Measurements from ENCODE around the gene GSTK1.
A peak's percentile ranks its signal among the peaks of the same experiment; 100 is the strongest.

Gene GSTK1

DNA sequence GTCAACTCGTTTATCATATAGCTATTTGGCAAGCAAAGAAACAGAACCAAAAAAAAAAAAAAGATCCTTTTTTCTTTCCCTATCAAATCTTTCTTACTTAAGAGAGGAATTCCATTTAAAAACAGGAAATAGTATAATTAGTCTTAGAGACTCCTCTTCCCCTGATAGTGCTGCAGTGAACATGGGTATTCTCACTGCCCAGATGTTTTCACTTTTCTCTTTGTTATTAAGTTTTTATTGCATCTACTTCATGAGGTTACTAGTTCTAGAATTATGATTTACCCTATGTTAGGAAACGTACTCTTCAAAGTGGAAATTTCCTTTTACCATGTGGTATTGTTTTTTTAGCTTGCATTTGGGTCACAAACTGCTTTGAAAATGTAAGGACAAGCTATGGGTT is 33.4 kb downstream of the GSTK1 start:
- peak overlapping the region; percentile 63 for H3K27ac ChIP-seq (ENCODE audit: low read depth, low read length)
- H3K4me3 ChIP-seq (ENCODE audit: low read depth, low read length), result no peak overlapping the region
- no peaks in the 10 kb centered on the region for H3K27me3 ChIP-seq (ENCODE audit: insufficient read depth, low read length)
- H3K79me2 ChIP-seq (ENCODE audit: control insufficient read depth, insufficient read depth, low read length, unreplicated experiment), result peaks cover 42% of the 10 kb centered on the region
- H2AFZ ChIP-seq (ENCODE audit: low read length, unreplicated experiment), result no peak overlapping the region
- peaks cover 55% of the 10 kb centered on the region for H3K36me3 ChIP-seq (ENCODE audit: insufficient read depth, low read length)
- peaks cover 13% of the 10 kb centered on the region for H3K4me1 ChIP-seq (ENCODE audit: control insufficient read depth, insufficient read depth, low read length, unreplicated experiment)

DNA sequence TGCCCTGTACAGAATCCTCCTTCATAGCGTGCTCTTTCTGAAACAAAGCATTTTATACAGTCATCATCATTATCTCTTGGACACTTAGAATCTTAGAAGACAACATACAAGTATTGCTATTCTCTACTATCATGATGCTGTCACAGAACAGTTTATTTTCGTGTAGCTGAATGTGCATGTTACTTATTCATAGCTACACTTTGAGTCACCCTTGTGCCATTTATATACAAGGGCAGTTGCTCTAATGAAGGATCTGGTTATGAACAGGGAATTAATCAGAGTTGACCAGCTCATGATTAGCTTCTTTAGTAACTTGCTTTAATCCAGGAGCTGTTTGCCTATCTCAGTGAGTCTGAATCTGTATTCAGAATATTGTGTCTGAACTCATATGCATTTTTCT is 36.1 kb downstream of the GSTK1 start:
- Histone ChIP-seq H3K27me3 (ENCODE audit: insufficient read depth, low read length) (no peaks in the 10 kb centered on the region), H2AFZ (ENCODE audit: low read length, unreplicated experiment) (no peak overlapping the region)

DNA sequence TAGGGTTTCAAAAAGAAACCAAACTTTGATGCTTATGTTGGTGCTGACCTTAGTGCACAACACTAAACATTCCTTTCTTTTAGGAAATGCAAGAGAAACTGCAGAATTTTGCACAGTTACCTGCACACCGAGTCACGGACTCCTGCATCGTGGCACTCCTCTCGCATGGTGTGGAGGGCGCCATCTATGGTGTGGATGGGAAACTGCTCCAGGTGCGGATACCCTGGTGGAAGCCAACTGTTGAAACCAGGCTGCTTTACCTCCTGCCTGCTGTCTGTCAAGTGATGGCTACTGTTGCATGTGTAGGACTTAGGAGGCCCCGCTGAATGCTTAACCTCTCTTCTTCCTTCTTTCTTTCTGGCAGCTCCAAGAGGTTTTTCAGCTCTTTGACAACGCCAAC is 36.6 kb downstream of the GSTK1 start:
- Histone ChIP-seq H3K4me1 (ENCODE audit: control insufficient read depth, insufficient read depth, low read length, unreplicated experiment) (peaks cover 13% of the 10 kb centered on the region), H2AFZ (ENCODE audit: low read length, unreplicated experiment) (no peak overlapping the region), H3K27ac (ENCODE audit: low read depth, low read length) (no peak overlapping the region), H3K79me2 (ENCODE audit: control insufficient read depth, insufficient read depth, low read length, unreplicated experiment) (peaks cover 26% of the 10 kb centered on the region), H3K36me3 (ENCODE audit: insufficient read depth, low read length) (peaks cover 43% of the 10 kb centered on the region), H3K27me3 (ENCODE audit: insufficient read depth, low read length) (no peaks in the 10 kb centered on the region), H3K4me3 (ENCODE audit: low read depth, low read length) (no peak overlapping the region)

More for the DNA sequence above, 36.1 kb downstream of the GSTK1 start:
- H3K79me2 ChIP-seq (ENCODE audit: control insufficient read depth, insufficient read depth, low read length, unreplicated experiment), result peaks cover 30% of the 10 kb centered on the region
- no peak overlapping the region for H3K4me3 ChIP-seq (ENCODE audit: low read depth, low read length)
- H3K4me1 ChIP-seq (ENCODE audit: control insufficient read depth, insufficient read depth, low read length, unreplicated experiment), result peaks cover 13% of the 10 kb centered on the region
- H3K36me3 ChIP-seq (ENCODE audit: insufficient read depth, low read length), result peaks cover 47% of the 10 kb centered on the region
- H3K27ac ChIP-seq (ENCODE audit: low read depth, low read length), result no peak overlapping the region

DNA sequence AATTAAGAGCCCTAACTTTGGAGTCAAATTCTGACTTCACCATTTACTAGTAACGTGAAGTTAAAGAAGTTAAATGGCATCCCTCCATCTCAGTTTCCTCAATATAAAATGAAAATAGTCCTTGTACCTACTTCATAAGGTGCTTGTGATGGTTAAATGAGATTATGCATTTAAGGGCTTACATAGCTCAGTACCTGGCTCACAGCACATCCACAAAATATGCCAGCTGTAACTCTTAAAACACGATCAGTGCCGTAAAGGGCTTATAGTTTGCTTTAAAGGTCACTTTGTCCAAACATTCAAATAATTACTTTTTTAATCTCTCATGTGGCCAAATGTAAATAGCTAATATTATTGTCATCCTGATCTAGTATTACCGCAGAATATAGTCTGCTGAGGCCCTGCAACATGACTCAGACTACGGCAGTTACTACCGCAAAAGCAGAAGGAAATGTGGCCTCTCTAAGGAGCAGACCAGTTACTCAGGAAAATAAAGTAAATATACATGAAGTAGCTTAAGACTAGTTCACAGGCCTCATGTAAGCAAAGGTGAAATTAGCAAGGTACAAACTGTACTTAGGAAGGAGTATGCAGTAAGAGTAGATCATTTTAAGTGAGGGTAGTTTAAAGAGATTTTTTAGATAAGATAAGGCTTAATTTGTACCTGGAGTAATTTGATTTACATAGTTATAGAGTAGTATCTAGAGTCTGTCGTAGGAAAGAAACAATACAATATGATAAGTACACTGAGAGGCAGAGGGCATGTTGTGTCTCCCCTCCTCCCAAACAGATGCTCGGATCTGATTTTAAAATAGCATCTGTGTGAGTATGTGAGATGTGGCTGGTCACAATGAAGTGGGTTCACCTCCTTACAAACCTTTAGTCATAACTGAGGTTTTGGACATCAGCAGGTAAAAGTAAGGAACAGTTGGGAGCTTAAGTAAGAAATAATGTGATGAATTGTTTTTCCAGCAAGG is 38.0 kb downstream of the GSTK1 start:
- peaks cover 3% of the 10 kb centered on the region for H3K4me1 ChIP-seq (ENCODE audit: control insufficient read depth, insufficient read depth, low read length, unreplicated experiment)
- no peak overlapping the region for H3K4me3 ChIP-seq (ENCODE audit: low read depth, low read length)
- H3K27me3 ChIP-seq (ENCODE audit: insufficient read depth, low read length), result no peaks in the 10 kb centered on the region
- H3K36me3 ChIP-seq (ENCODE audit: insufficient read depth, low read length), result peaks cover 36% of the 10 kb centered on the region
- H3K79me2 ChIP-seq (ENCODE audit: control insufficient read depth, insufficient read depth, low read length, unreplicated experiment), result peaks cover 14% of the 10 kb centered on the region
- H2AFZ ChIP-seq (ENCODE audit: low read length, unreplicated experiment), result no peak overlapping the region
- no peak overlapping the region for H3K27ac ChIP-seq (ENCODE audit: low read depth, low read length)

DNA sequence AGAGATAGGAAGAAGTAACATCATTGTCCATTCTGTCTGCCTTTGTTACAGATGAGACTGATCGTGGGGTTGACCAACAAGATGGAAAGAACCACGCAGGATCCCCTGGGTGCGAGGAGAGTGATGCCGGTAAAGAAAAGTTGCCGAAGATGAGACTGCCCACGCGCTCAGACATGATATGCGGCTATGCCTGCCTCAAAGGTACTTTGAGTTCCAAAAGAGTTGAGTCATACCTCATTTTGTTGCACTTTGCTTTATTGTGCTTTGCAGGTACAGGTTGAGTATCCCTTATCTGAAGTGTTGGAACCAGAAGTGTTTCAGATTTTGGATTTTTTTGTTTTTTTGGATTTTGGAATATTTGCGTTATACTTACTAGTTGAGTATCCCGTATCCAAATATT is 40.5 kb downstream of the GSTK1 start:
- H3K4me1 ChIP-seq (ENCODE audit: control insufficient read depth, insufficient read depth, low read length, unreplicated experiment), result no peaks in the 10 kb centered on the region
- H3K36me3 ChIP-seq (ENCODE audit: insufficient read depth, low read length), result peaks cover 39% of the 10 kb centered on the region
- no peak overlapping the region for H3K27ac ChIP-seq (ENCODE audit: low read depth, low read length)
- H3K27me3 ChIP-seq (ENCODE audit: insufficient read depth, low read length), result no peaks in the 10 kb centered on the region
- H3K79me2 ChIP-seq (ENCODE audit: control insufficient read depth, insufficient read depth, low read length, unreplicated experiment), result no peaks in the 10 kb centered on the region
- H3K4me3 ChIP-seq (ENCODE audit: low read depth, low read length), result no peak overlapping the region
- no peak overlapping the region for H2AFZ ChIP-seq (ENCODE audit: low read length, unreplicated experiment)

DNA sequence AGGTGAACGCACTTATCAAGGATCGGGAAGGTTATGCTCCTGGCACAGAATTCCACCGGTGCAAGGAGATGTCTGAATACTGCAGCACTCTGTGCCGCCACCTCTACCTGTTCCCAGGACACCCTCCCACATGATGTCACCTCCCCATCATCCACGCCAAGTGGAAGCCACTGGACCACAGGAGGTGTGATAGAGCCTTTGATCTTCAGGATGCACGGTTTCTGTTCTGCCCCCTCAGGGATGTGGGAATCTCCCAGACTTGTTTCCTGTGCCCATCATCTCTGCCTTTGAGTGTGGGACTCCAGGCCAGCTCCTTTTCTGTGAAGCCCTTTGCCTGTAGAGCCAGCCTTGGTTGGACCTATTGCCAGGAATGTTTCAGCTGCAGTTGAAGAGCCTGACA is 41.7 kb downstream of the GSTK1 start:
- H2AFZ ChIP-seq (ENCODE audit: low read length, unreplicated experiment), result no peak overlapping the region
- no peak overlapping the region for H3K27ac ChIP-seq (ENCODE audit: low read depth, low read length)
- H3K36me3 ChIP-seq (ENCODE audit: insufficient read depth, low read length), result peaks cover 36% of the 10 kb centered on the region
- H3K4me1 ChIP-seq (ENCODE audit: control insufficient read depth, insufficient read depth, low read length, unreplicated experiment), result no peaks in the 10 kb centered on the region
- H3K27me3 ChIP-seq (ENCODE audit: insufficient read depth, low read length), result no peaks in the 10 kb centered on the region
- H3K79me2 ChIP-seq (ENCODE audit: control insufficient read depth, insufficient read depth, low read length, unreplicated experiment), result no peaks in the 10 kb centered on the region
- H3K4me3 ChIP-seq (ENCODE audit: low read depth, low read length), result no peak overlapping the region

DNA sequence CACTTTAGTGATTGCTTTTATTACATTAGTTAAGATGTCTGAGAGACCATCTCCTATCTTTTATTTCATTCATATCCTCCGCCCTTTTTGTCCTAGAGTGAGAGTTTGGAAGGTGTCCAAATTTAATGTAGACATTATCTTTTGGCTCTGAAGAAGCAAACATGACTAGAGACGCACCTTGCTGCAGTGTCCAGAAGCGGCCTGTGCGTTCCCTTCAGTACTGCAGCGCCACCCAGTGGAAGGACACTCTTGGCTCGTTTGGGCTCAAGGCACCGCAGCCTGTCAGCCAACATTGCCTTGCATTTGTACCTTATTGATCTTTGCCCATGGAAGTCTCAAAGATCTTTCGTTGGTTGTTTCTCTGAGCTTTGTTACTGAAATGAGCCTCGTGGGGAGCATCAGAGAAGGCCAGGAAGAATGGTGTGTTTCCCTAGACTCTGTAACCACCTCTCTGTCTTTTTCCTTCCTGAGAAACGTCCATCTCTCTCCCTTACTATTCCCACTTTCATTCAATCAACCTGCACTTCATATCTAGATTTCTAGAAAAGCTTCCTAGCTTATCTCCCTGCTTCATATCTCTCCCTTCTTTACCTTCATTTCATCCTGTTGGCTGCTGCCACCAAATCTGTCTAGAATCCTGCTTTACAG is 42.3 kb downstream of the GSTK1 start:
- peaks cover 36% of the 10 kb centered on the region for H3K36me3 ChIP-seq (ENCODE audit: insufficient read depth, low read length)
- no peak overlapping the region for H3K4me3 ChIP-seq (ENCODE audit: low read depth, low read length)
- H3K4me1 ChIP-seq (ENCODE audit: control insufficient read depth, insufficient read depth, low read length, unreplicated experiment), result no peaks in the 10 kb centered on the region
- no peak overlapping the region for H3K27ac ChIP-seq (ENCODE audit: low read depth, low read length)
- no peaks in the 10 kb centered on the region for H3K27me3 ChIP-seq (ENCODE audit: insufficient read depth, low read length)
- H2AFZ ChIP-seq (ENCODE audit: low read length, unreplicated experiment), result no peak overlapping the region
- H3K79me2 ChIP-seq (ENCODE audit: control insufficient read depth, insufficient read depth, low read length, unreplicated experiment), result no peaks in the 10 kb centered on the region

DNA sequence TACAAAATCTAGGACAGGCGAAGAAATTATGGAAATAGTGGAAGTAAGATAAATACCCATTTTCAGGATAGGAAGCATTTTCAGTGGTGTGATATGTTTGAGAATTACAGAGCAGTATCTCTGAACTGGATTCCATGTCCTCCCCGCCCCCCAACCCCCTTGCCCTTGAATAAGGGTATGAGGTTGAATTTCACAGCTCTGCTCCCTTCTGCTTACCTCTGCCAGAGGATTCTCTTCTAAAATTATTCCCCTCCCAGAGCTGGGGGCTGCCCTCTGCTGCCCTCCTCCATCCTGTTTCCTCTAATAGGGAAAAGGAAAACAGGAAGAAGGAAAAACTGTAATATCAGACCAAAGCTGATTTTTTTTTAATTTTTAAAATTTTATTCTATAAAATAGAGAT is 45.4 kb downstream of the GSTK1 start:
- Histone ChIP-seq H3K27ac (ENCODE audit: low read depth, low read length) (no peak overlapping the region), H3K79me2 (ENCODE audit: control insufficient read depth, insufficient read depth, low read length, unreplicated experiment) (no peaks in the 10 kb centered on the region), H3K27me3 (ENCODE audit: insufficient read depth, low read length) (no peaks in the 10 kb centered on the region), H2AFZ (ENCODE audit: low read length, unreplicated experiment) (no peak overlapping the region), H3K36me3 (ENCODE audit: insufficient read depth, low read length) (peaks cover 28% of the 10 kb centered on the region), H3K4me1 (ENCODE audit: control insufficient read depth, insufficient read depth, low read length, unreplicated experiment) (no peaks in the 10 kb centered on the region), H3K4me3 (ENCODE audit: low read depth, low read length) (no peak overlapping the region)

DNA sequence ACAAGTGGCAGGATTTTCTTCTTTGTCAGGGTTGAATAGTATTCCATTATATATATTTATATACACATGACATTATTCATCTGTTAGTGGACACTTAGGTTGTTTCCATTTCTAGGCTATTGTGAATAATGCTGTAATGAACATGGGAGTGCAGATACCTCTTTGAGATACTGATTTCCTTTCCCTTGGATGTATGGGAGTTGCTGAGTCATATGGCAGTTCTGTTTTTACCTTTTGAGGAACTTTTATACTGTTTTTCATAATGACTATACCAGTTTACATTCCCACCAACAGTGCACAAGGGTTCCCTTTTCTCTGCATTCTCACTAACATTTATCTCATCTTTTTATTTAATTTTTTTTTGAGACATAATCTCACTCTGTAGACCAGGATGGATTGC is 50.9 kb downstream of the GSTK1 start:
- Histone ChIP-seq H3K4me3 (ENCODE audit: low read depth, low read length) (no peak overlapping the region), H3K4me1 (ENCODE audit: control insufficient read depth, insufficient read depth, low read length, unreplicated experiment) (peaks cover 9% of the 10 kb centered on the region), H3K36me3 (ENCODE audit: insufficient read depth, low read length) (no peaks in the 10 kb centered on the region), H3K79me2 (ENCODE audit: control insufficient read depth, insufficient read depth, low read length, unreplicated experiment) (no peaks in the 10 kb centered on the region), H3K27me3 (ENCODE audit: insufficient read depth, low read length) (no peaks in the 10 kb centered on the region), H2AFZ (ENCODE audit: low read length, unreplicated experiment) (no peak overlapping the region), H3K27ac (ENCODE audit: low read depth, low read length) (no peak overlapping the region)

DNA sequence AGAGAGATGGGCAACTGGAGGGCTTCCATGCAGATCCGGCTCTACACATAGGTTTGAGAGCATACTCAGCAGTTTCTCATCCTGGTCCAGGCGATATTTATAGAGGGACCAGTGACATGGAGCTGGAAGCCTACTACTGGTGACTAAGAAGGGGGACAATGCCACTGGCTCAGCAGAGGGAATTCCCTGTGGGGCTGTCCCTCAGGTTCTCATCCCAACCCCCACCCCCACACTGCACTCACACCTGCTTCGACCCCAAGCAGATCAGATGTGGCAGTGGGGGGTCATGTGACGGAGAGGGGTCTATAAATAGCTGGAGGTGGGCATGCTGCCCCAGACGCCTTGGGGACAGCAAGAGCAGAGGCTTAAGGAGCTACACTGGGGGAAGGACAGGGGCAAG is 52.5 kb downstream of the GSTK1 start, which contains the start of gene CLCN1:
CLCN1 (plus strand) TSS at position 336 of the 400 bp plus-strand sequence. CDS start 102 bp downstream, outside the sequence.
- Histone ChIP-seq H3K36me3 (ENCODE audit: insufficient read depth, low read length) (no peaks in the 10 kb centered on the region), H3K27me3 (ENCODE audit: insufficient read depth, low read length) (no peaks in the 10 kb centered on the region), H3K27ac (ENCODE audit: low read depth, low read length) (no peak within 1 kb of the TSS), H3K4me3 (ENCODE audit: low read depth, low read length) (no peak within 1 kb of the TSS), H3K4me1 (ENCODE audit: control insufficient read depth, insufficient read depth, low read length, unreplicated experiment) (peaks cover 12% of the 10 kb centered on the region), H2AFZ (ENCODE audit: low read length, unreplicated experiment) (no peak within 1 kb of the TSS), H3K79me2 (ENCODE audit: control insufficient read depth, insufficient read depth, low read length, unreplicated experiment) (no peaks in the 10 kb centered on the region)

Measured in ACC112 (cell line).